KMS-11 (cell line): ENCODE results near the gene SUN1.
"Not testable (repeated sequence)": the region's sequence is repeated elsewhere in the genome, so short reads cannot be mapped to it uniquely, and the experiment has no call there.

ENCODE experiments used
- H2AFZ ChIP-seq: fragments of 200-600 bp; sonication (generic); 2 replicates; pipeline ENCODE4 v1.6.1; 2016; ENCODE audit warnings: antibody characterized with exemption, mixed run types, low read depth
- H3K27ac ChIP-seq: fragments of 200-600 bp; sonication (generic); 2 replicates; pipeline ENCODE4 v1.6.1; 2016; ENCODE audit warnings: mild to moderate bottlenecking, mixed run types
- H3K27me3 ChIP-seq: fragments of 200-600 bp; sonication (generic); 2 replicates; pipeline ENCODE4 v1.6.1; 2017; ENCODE audit warnings: mild to moderate bottlenecking, low read depth, mixed run types, moderate library complexity; ENCODE audit not compliant: insufficient read depth
- H3K36me3 ChIP-seq: fragments of 200-600 bp; sonication (generic); 2 replicates; pipeline ENCODE4 v1.6.1; 2017; ENCODE audit warnings: mild to moderate bottlenecking, mixed run types; ENCODE audit not compliant: insufficient read depth
- H3K4me1 ChIP-seq: fragments of 200-600 bp; sonication (generic); 2 replicates; pipeline ENCODE4 v1.6.1; 2016; ENCODE audit warnings: mild to moderate bottlenecking, low read depth, mixed run types; ENCODE audit not compliant: poor library complexity, severe bottlenecking
- H3K4me2 ChIP-seq: fragments of 200-600 bp; sonication (generic); 2 replicates; pipeline ENCODE4 v1.7.0; 2016; ENCODE audit warnings: mild to moderate bottlenecking, mixed run types
- H3K4me3 ChIP-seq: fragments of 200-600 bp; sonication (generic); IDR thresholded peaks from 2 replicates; pipeline ENCODE4 v1.6.1; 2017; ENCODE audit warnings: low read depth, low read length, mixed read lengths; ENCODE audit not compliant: insufficient read depth
- H3K79me2 ChIP-seq: fragments of 200-600 bp; sonication (generic); 2 replicates; pipeline ENCODE4 v1.6.1; 2016; ENCODE audit warnings: low read depth, mixed run types; ENCODE audit not compliant: insufficient read depth
- H3K9ac ChIP-seq: fragments of 200-600 bp; sonication (generic); 2 replicates; pipeline ENCODE4 v1.6.1; 2016; ENCODE audit warnings: mild to moderate bottlenecking, mixed run types
- H4K20me1 ChIP-seq: fragments of 200-600 bp; sonication (generic); 2 replicates; pipeline ENCODE4 v1.6.1; 2016; ENCODE audit warnings: mild to moderate bottlenecking, mixed run types; ENCODE audit not compliant: insufficient read depth
- TF ChIP-seq, protein P1 (sequence below): fragments of 200-600 bp; sonication (generic); conservative IDR thresholded peaks from 2 replicates; pipeline ENCODE4 v1.6.1; 2017; ENCODE audit warnings: low read depth, mild to moderate bottlenecking, antibody characterized with exemption, low read length, moderate library complexity, mixed read lengths

The SUN1 gene

GRCh38 chr7:868189-868486, 35.9 kb downstream of the SUN1 start:
- peaks cover 5% of the 10 kb centered on the region; the same call in 1 of the 2 replicates for H3K36me3 ChIP-seq
- no peaks in the 10 kb centered on the region for H3K79me2 ChIP-seq
- no peak overlapping the region for H2AFZ ChIP-seq
- no peaks in the 10 kb centered on the region for H3K27me3 ChIP-seq
- TF ChIP-seq, protein P1, sequence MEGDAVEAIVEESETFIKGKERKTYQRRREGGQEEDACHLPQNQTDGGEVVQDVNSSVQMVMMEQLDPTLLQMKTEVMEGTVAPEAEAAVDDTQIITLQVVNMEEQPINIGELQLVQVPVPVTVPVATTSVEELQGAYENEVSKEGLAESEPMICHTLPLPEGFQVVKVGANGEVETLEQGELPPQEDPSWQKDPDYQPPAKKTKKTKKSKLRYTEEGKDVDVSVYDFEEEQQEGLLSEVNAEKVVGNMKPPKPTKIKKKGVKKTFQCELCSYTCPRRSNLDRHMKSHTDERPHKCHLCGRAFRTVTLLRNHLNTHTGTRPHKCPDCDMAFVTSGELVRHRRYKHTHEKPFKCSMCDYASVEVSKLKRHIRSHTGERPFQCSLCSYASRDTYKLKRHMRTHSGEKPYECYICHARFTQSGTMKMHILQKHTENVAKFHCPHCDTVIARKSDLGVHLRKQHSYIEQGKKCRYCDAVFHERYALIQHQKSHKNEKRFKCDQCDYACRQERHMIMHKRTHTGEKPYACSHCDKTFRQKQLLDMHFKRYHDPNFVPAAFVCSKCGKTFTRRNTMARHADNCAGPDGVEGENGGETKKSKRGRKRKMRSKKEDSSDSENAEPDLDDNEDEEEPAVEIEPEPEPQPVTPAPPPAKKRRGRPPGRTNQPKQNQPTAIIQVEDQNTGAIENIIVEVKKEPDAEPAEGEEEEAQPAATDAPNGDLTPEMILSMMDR: no peak
- no peak overlapping the region for H3K9ac ChIP-seq
- H3K4me1 ChIP-seq: no peaks in the 10 kb centered on the region
- no peaks in the 10 kb centered on the region for H4K20me1 ChIP-seq
- H3K27ac ChIP-seq: no peak overlapping the region
- H3K4me3 ChIP-seq: no peak overlapping the region
- no peak overlapping the region for H3K4me2 ChIP-seq

DNA sequence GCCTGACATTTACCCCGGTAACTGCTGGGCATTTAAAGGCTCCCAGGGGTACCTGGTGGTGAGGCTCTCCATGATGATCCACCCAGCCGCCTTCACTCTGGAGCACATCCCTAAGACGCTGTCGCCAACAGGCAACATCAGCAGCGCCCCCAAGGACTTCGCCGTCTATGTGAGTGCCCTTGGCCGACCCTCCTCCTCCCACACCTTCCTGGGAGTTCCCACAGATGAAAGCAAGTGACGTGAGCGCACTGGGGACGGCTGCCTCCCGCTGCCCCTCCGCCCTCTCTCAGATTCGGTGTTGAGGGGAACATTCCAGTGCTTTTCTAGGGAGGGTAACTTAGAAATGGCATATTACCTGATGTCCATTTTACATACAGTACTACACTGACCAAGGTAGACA, 37.1 kb downstream of the SUN1 start:
- Histone ChIP-seq H3K36me3 (peaks cover 5% of the 10 kb centered on the region; the same call in 1 of the 2 replicates), H3K4me2 (no peak overlapping the region), H3K27me3 (no peaks in the 10 kb centered on the region), H3K9ac (no peak overlapping the region), H3K27ac (no peak overlapping the region), H3K79me2 (no peaks in the 10 kb centered on the region), H3K4me1 (no peaks in the 10 kb centered on the region), H2AFZ (no peak overlapping the region), H3K4me3 (no peak overlapping the region), H4K20me1 (no peaks in the 10 kb centered on the region)
- TF ChIP-seq, protein P1: no peak

GRCh38 chr7:871900-872537, 39.7 kb downstream of the SUN1 start:
- Histone ChIP-seq H3K4me2 (no peak overlapping the region), H3K27me3 (no peaks in the 10 kb centered on the region), H2AFZ (no peak overlapping the region), H3K4me3 (no peak overlapping the region), H3K9ac (no peak overlapping the region), H3K27ac (no peak overlapping the region), H3K4me1 (peaks cover 5% of the 10 kb centered on the region), H4K20me1 (no peaks in the 10 kb centered on the region), H3K79me2 (no peaks in the 10 kb centered on the region), H3K36me3 (peaks cover 5% of the 10 kb centered on the region; the same call in 1 of the 2 replicates)
- TF ChIP-seq, protein P1: no peak

DNA sequence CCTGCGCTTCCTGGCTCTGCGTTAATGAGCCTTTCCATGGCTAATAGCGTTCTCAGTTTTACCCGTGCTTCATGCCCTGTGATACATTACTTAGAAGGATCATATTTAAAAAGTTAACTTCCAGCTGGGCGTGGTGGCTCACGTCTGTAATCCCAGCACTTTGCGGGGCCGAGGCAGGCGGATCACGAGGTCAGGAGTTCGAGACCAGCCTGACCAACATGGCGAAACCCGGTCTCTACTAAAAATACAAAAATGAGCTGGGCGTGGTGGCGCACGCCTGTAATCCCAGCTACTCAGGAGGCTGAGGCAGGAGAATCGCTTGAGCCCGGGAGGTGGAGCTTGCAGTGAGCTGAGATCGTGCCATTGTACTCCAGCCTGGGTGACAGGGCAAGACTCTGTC, 40.4 kb downstream of the SUN1 start:
- H3K4me1 ChIP-seq, H3K27ac ChIP-seq, H3K4me3 ChIP-seq, H3K9ac ChIP-seq, H3K36me3 ChIP-seq, H3K27me3 ChIP-seq, H3K79me2 ChIP-seq, H4K20me1 ChIP-seq, H2AFZ ChIP-seq, H3K4me2 ChIP-seq: not testable (repeated sequence)

DNA sequence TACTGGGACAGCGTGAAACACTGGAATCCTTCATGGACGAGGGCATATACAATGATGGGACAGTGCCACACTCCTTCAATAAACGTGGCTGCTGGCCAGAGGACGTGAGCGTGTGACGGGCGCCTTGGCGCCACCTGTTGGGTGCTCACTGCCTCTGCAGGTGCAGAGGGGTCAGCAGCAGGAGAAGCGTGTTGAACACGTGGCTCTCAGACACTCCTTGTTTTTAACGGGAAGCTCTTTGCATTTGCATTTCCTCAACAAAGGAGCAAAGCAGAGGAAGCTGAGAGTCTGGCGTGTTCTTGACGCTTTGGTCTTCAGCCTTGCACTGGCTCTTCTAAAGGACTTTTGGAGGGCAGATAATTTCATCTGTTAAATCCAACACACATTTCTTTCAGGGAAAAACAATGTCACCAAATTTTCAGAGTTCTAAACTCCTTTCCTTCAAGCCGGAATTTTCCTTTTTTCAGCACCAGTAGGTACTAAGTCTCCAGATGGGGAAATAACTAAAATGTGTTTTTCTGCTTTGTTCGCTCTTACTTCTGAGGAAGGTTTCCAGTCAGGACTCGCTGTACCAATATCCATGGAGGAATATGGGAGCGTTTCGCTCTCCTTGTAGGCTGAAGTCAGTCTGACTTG, 41.2 kb downstream of the SUN1 start:
- Histone ChIP-seq H3K79me2 (peaks cover 7% of the 10 kb centered on the region; the same call in 1 of the 2 replicates), H3K36me3 (peaks cover 5% of the 10 kb centered on the region; the same call in 1 of the 2 replicates), H3K4me2 (no peak overlapping the region), H2AFZ (no peak overlapping the region), H3K27ac (no peak overlapping the region), H3K4me1 (peaks cover 9% of the 10 kb centered on the region), H3K9ac (no peak overlapping the region), H3K27me3 (no peaks in the 10 kb centered on the region), H4K20me1 (no peaks in the 10 kb centered on the region), H3K4me3 (no peak overlapping the region)
- TF ChIP-seq, protein P1: peak; percentile 77
